H1 (cell line): Measurements from ENCODE around the gene VOPP1. TPM values are rescaled to one million over a fixed set of nuclear protein-coding genes. Genes with fewer than 3 reads are reported as not detected.

Experiments
- CTCF ChIA-PET: fragments of 300-600 bp; sonication (Branson Sonifier 250); formaldehyde crosslinking; loops from one replicate; lab custom pipeline; 2021; ENCODE audit not compliant: partially characterized antibody; lab: Charles Lee
- POLR2A ChIA-PET: fragments of 300-600 bp; sonication (Branson Sonifier 250); formaldehyde crosslinking; loops from one replicate; lab custom pipeline; 2021; ENCODE audit warnings: inconsistent platforms; ENCODE audit not compliant: partially characterized antibody; lab: Charles Lee
- DNase-seq, 2 experiments: peaks; one replicate each; pipeline versions ENCODE4 v3.0.0 to v3.0.0-alpha.2; 2010 to 2022; ENCODE audit warnings: low spot score in 2 of 2, low read depth in 1 of 2, mixed read lengths in 1 of 2
- FAIRE-seq: peaks from 2 replicates; lab custom pipeline; 2011; peaks lifted over from hg19 to GRCh38; lab: Jason Lieb, UNC
- H2AFZ ChIP-seq: 2 replicates; pipeline ENCODE4 v1.8.1; 2012; ENCODE audit warnings: low read length, inconsistent platforms
- H2AK5ac ChIP-seq: 2 replicates; pipeline ENCODE4 v1.6.1; 2013; ENCODE audit warnings: low read depth, low read length
- H2BK120ac ChIP-seq: replicated peaks from 2 replicates; pipeline ENCODE3; 2013; ENCODE audit warnings: low read depth, low read length, inconsistent platforms
- H2BK12ac ChIP-seq: 2 replicates; pipeline ENCODE4 v1.6.1; 2013; ENCODE audit warnings: low read depth, low read length
- H2BK15ac ChIP-seq: 2 replicates; pipeline ENCODE4 v1.6.1; 2013; ENCODE audit warnings: low read length
- H2BK20ac ChIP-seq: 2 replicates; pipeline ENCODE4 v1.6.1; 2013; ENCODE audit warnings: low read length
- H2BK5ac ChIP-seq: 2 replicates; pipeline ENCODE4 v1.6.1; 2013; ENCODE audit warnings: low read depth, low read length
- H3K14ac ChIP-seq: 2 replicates; pipeline ENCODE4 v1.6.1; 2013; ENCODE audit warnings: inconsistent platforms; ENCODE audit not compliant: insufficient read length
- H3K18ac ChIP-seq: 2 replicates; pipeline ENCODE4 v1.6.1; 2013; ENCODE audit warnings: low read length; ENCODE audit errors: extremely low read depth
- H3K23ac ChIP-seq: 2 replicates; pipeline ENCODE4 v1.6.1; 2013; ENCODE audit warnings: inconsistent platforms; ENCODE audit not compliant: insufficient read length
- H3K23me2 ChIP-seq: 2 replicates; pipeline ENCODE4 v1.6.1; 2013; ENCODE audit warnings: low read depth, low read length
- H3K27ac ChIP-seq: 2 replicates; pipeline ENCODE4 v1.6.1; 2011; ENCODE audit warnings: low read depth, low read length, inconsistent platforms
- H3K27me3 ChIP-seq, 4 experiments: replicated peaks in 1 of 4; 1 replicate in 1 of 4; 2 replicates in 3 of 4; pipeline versions ENCODE4 v1.6.1 to v1.8.1; 2011 to 2013; ENCODE audit warnings: low read length in 3 of 4, mild to moderate bottlenecking in 3 of 4, inconsistent platforms in 2 of 4, mixed read lengths in 2 of 4, moderate library complexity in 1 of 4; ENCODE audit not compliant: control insufficient read depth in 3 of 4, insufficient read depth in 3 of 4; ENCODE audit errors: extremely low read depth in 1 of 4
- H3K36me3 ChIP-seq, 4 experiments: 2 replicates each; pipeline versions ENCODE4 v1.6.1 to v1.8.1; 2011 to 2013; ENCODE audit warnings: mild to moderate bottlenecking in 4 of 4, low read length in 3 of 4, moderate library complexity in 2 of 4, control low read depth in 1 of 4, inconsistent platforms in 1 of 4; ENCODE audit not compliant: insufficient read depth in 4 of 4, control insufficient read depth in 2 of 4
- H3K4ac ChIP-seq: replicated peaks from 2 replicates; pipeline ENCODE3; 2013; ENCODE audit warnings: low read length, low read depth, mixed read lengths, inconsistent platforms; ENCODE audit not compliant: insufficient read length
- H3K4me1 ChIP-seq, 4 experiments: replicated peaks in 1 of 4; 1 replicate in 1 of 4; 2 replicates in 3 of 4; pipeline versions ENCODE4 v1.6.1 to v1.8.1; 2011 to 2013; ENCODE audit warnings: low read length in 3 of 4, inconsistent platforms in 2 of 4, mixed read lengths in 1 of 4; ENCODE audit not compliant: insufficient read depth in 4 of 4, control insufficient read depth in 3 of 4
- H3K4me2 ChIP-seq, 2 experiments: 2 replicates each; pipeline versions ENCODE4 v1.6.1 to v1.8.1; 2011 to 2013; ENCODE audit warnings: low read depth in 2 of 2, low read length in 2 of 2, control low read depth in 1 of 2, inconsistent platforms in 1 of 2, mild to moderate bottlenecking in 1 of 2; ENCODE audit not compliant: insufficient read depth in 1 of 2
- H3K4me3 ChIP-seq, 4 experiments: fragments of 200-600, 300-600 bp in 1 of 4; sonication (generic), shearing (Covaris generic), sonication (Bioruptor Twin) in 1 of 4; 2 replicates each; pipeline versions ENCODE4 v1.5.1 to v1.8.1; 2011 to 2016; ENCODE audit warnings: low read length in 4 of 4, low read depth in 3 of 4, control low read depth in 2 of 4, inconsistent platforms in 2 of 4, mild to moderate bottlenecking in 2 of 4, mixed read lengths in 1 of 4, moderate library complexity in 1 of 4; ENCODE audit not compliant: insufficient read depth in 2 of 4; ENCODE audit errors: extremely low read depth in 1 of 4
- H3K56ac ChIP-seq: replicated peaks from 2 replicates; pipeline ENCODE3; 2013; ENCODE audit warnings: low read depth, mild to moderate bottlenecking, mixed read lengths, low read length, inconsistent platforms; ENCODE audit not compliant: insufficient read length
- H3K79me1 ChIP-seq: 2 replicates; pipeline ENCODE4 v1.6.1; 2013; ENCODE audit warnings: low read depth, low read length, control low read depth
- H3K79me2 ChIP-seq, 2 experiments: 2 replicates each; pipeline versions ENCODE4 v1.6.1 to v1.8.1; 2012 to 2013; ENCODE audit warnings: low read length in 2 of 2, mild to moderate bottlenecking in 2 of 2, inconsistent platforms in 1 of 2; ENCODE audit not compliant: insufficient read depth in 2 of 2, control insufficient read depth in 1 of 2
- H3K9ac ChIP-seq, 4 experiments: replicated peaks in 1 of 4; 1 replicate in 1 of 4; 2 replicates in 3 of 4; pipeline versions ENCODE4 v1.6.1 to v1.8.1; 2011 to 2013; ENCODE audit warnings: low read depth in 3 of 4, low read length in 3 of 4, control low read depth in 2 of 4, mild to moderate bottlenecking in 2 of 4, moderate library complexity in 2 of 4, inconsistent platforms in 1 of 4; ENCODE audit errors: extremely low read depth in 1 of 4
- H3K9me3 ChIP-seq, 2 experiments: 2 replicates each; pipeline versions ENCODE4 v1.6.1 to v1.8.1; 2012 to 2013; ENCODE audit warnings: mild to moderate bottlenecking in 2 of 2, moderate library complexity in 2 of 2, control low read depth in 1 of 2, inconsistent platforms in 1 of 2, low read depth in 1 of 2, low read length in 1 of 2, mixed read lengths in 1 of 2; ENCODE audit not compliant: insufficient read depth in 2 of 2
- H4K20me1 ChIP-seq, 2 experiments: replicated peaks in 1 of 2; 2 replicates each; pipeline versions ENCODE3 to v1.8.1; 2011 to 2013; ENCODE audit warnings: inconsistent platforms in 2 of 2, low read length in 2 of 2, mild to moderate bottlenecking in 1 of 2; ENCODE audit not compliant: insufficient read depth in 2 of 2, control insufficient read depth in 1 of 2
- H4K5ac ChIP-seq: 2 replicates; pipeline ENCODE4 v1.6.1; 2013; ENCODE audit warnings: low read length, low read depth, mixed read lengths, inconsistent platforms; ENCODE audit not compliant: insufficient read length
- H4K8ac ChIP-seq: 2 replicates; pipeline ENCODE4 v1.8.0; 2013; ENCODE audit warnings: mild to moderate bottlenecking, moderate library complexity, low read length, inconsistent platforms; ENCODE audit not compliant: insufficient read depth; ENCODE audit errors: extremely low read depth
- H4K91ac ChIP-seq: replicated peaks from 2 replicates; pipeline ENCODE3; 2013; ENCODE audit warnings: low read length, mixed read lengths, inconsistent platforms; ENCODE audit not compliant: insufficient read length
- HDAC2 ChIP-seq, 2 experiments: fragments of 300-600 bp in 1 of 2; sonication (generic) in 1 of 2; IDR thresholded peaks; 2 replicates each; pipeline ENCODE4 v1.6.1; 2011 to 2012; ENCODE audit warnings: low read depth in 2 of 2, low read length in 2 of 2, mild to moderate bottlenecking in 2 of 2, moderate library complexity in 2 of 2, borderline replicate concordance in 1 of 2, inconsistent platforms in 1 of 2
- KDM1A ChIP-seq: fragments of 200-600, 300-600 bp; sonication (generic); IDR thresholded peaks from 2 replicates; pipeline ENCODE4 v1.7.1; 2016; ENCODE audit warnings: mild to moderate bottlenecking, low read length, borderline replicate concordance
- NRF1 ChIP-seq: IDR thresholded peaks from 2 replicates; pipeline ENCODE4 v1.6.1; 2011; ENCODE audit warnings: mild to moderate bottlenecking, low read depth, low read length, improper control_type of control experiment
- PHF8 ChIP-seq: fragments of 200-600 bp; sonication (generic); conservative IDR thresholded peaks from 2 replicates; pipeline ENCODE4 v1.7.1; 2012; ENCODE audit warnings: low read depth, mild to moderate bottlenecking, inconsistent platforms, low read length, moderate library complexity
- POU5F1 ChIP-seq: IDR thresholded peaks from 2 replicates; pipeline ENCODE4 v1.6.1; 2011; ENCODE audit warnings: low read depth, mild to moderate bottlenecking, low read length, moderate library complexity
- RXRA ChIP-seq: IDR thresholded peaks from 2 replicates; pipeline ENCODE4 v1.6.1; 2011; ENCODE audit warnings: low read depth, mild to moderate bottlenecking, low read length, moderate library complexity; ENCODE audit not compliant: insufficient read depth
- SIRT6 ChIP-seq: IDR thresholded peaks from one replicate; pipeline ENCODE4 v1.7.1; 2012; ENCODE audit warnings: low read length, inconsistent platforms
- SP1 ChIP-seq: IDR thresholded peaks from 2 replicates; pipeline ENCODE4 v1.6.1; 2011; ENCODE audit warnings: low read depth, low read length
- SUZ12 ChIP-seq: fragments of 200-600 bp; sonication (generic); IDR thresholded peaks from 2 replicates; pipeline ENCODE4 v1.6.1; 2012; ENCODE audit warnings: mild to moderate bottlenecking, inconsistent platforms, low read length, moderate library complexity, mixed read lengths
- TCF12 ChIP-seq: IDR thresholded peaks from 2 replicates; pipeline ENCODE4 v1.6.1; 2011; ENCODE audit warnings: low read depth, mild to moderate bottlenecking, low read length
- WGBS, 2 experiments: shearing (Covaris generic) in 1 of 2; methylation state at CpG; one replicate each; pipeline versions ENCODE4 v1.1.6 to v1.1.7; 2013 to 2015; ENCODE audit warnings: low lambda C conversion rate in 2 of 2, mixed read lengths in 2 of 2, inconsistent platforms in 1 of 2, low coverage in 1 of 2, missing lambda C conversion rate in 1 of 2; ENCODE audit not compliant: insufficient replicate concordance in 2 of 2, insufficient coverage in 1 of 2, insufficient read length in 1 of 2; ENCODE audit errors: extremely low coverage in 1 of 2, missing lambda C conversion rate in 1 of 2; 5-methylcytosine and 5-hydroxymethylcytosine counted together
- polyA plus RNA-seq, 7 experiments: library from polyadenylated mRNA; depleted of rRNA in 3 of 7; stranded (reverse) in 5 of 7; unstranded in 2 of 7; fragments of >200 nt in 5 of 7; fragments of 200-250 nt in 2 of 7; gene quantifications; 1 replicate in 5 of 7; 2 replicates in 1 of 7; 4 replicates in 1 of 7; pipeline versions ENCODE4 v1.2.1 to v1.2.3, GENCODE V29; 2011 to 2013; ENCODE audit warnings: missing spikeins in 2 of 7, mixed read lengths in 2 of 7
- total RNA-seq: library from RNA; stranded (reverse); fragmentation: NEBNext Ultra II Directional; extraction: Animal tissue kit (Norgen Biotek cat#: 25700); gene quantifications from 2 replicates; pipeline ENCODE4 v1.2.1, GENCODE V29; 2021
- TF ChIP-seq, protein P1 (sequence below): IDR thresholded peaks from 2 replicates; pipeline ENCODE4 v1.6.1; 2012; ENCODE audit warnings: inconsistent platforms
- TF ChIP-seq, protein P2 (sequence below), 3 experiments: IDR thresholded peaks; 1 replicate in 2 of 3; 2 replicates in 1 of 3; pipeline versions ENCODE4 v1.5.1 to v1.6.1; 2011; ENCODE audit warnings: low read length in 3 of 3, mild to moderate bottlenecking in 3 of 3, inconsistent platforms in 2 of 3, low read depth in 1 of 3, moderate library complexity in 1 of 3; ENCODE audit not compliant: insufficient read depth in 1 of 3; ENCODE audit errors: control extremely low read depth in 1 of 3

The VOPP1 gene
- total and polyA plus RNA-seq, 2 of the 8 experiments (the other 6 are each of a cell fraction or from before 2014, with no cell fraction given) = 44.7 to 83.0 TPM

DNA sequence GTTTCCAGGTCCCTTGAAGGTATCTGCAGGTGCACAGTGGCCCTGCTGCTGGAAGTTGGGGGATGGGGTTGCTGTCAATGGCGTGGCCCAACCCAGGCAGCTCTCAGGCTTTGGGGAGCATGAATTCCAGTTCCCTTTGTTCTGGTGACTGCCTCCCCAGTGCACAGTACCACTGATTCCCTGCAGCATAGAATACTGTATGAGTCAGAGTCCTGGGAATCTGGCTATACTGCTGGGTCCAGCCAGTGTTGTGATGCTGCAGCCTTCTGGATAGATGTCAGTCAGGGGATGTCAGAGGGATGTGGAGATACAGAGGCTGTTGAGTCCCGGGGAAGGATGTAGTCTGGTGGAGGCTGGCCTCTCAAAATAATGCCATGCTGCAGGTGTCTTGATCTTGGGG, 107.9 kb downstream of the VOPP1 start:
- H2BK5ac ChIP-seq = no peak overlapping the region
- no peak overlapping the region for H3K56ac ChIP-seq
- H3K27ac ChIP-seq = no peak overlapping the region
- H4K20me1 ChIP-seq = no peaks in the 10 kb centered on the region
- peaks cover 34 to 48% of the 10 kb centered on the region in 2 experiments for H3K9me3 ChIP-seq
- no peak overlapping the region for H2BK20ac ChIP-seq
- no peak overlapping the region for H2BK15ac ChIP-seq
- no peak overlapping the region for H2BK12ac ChIP-seq
- FAIRE-seq = no peak
- H3K79me1 ChIP-seq = no peaks in the 10 kb centered on the region
- no peak overlapping the region for H2AFZ ChIP-seq
- no peak overlapping the region for H2AK5ac ChIP-seq
- no peak overlapping the region for H3K23ac ChIP-seq
- H3K4ac ChIP-seq = no peak overlapping the region
- H4K8ac ChIP-seq = no peak overlapping the region
- no peak overlapping the region for H3K4me2 ChIP-seq
- no peaks in the 10 kb centered on the region for H3K4me1 ChIP-seq
- WGBS, 2 experiments = 100% methylated on average over 2 of the region's 2 CpGs; no CpG with 5 or more reads in 1 of the 2 experiments
- no peaks in the 10 kb centered on the region for H3K79me2 ChIP-seq
- no peaks in the 10 kb centered on the region for H3K23me2 ChIP-seq
- ChIA-PET POLR2A (interaction anchor here (1.4 kb wide), 1 partner anchor 9 kb away, joined by 4 read pairs; no protein-coding TSS in a partner anchor), CTCF (no interaction called here)
- H4K91ac ChIP-seq = no peak overlapping the region
- no peak overlapping the region for H3K18ac ChIP-seq
- no peak overlapping the region for H3K9ac ChIP-seq
- H4K5ac ChIP-seq = no peak overlapping the region
- no peaks in the 10 kb centered on the region for H3K27me3 ChIP-seq
- H3K14ac ChIP-seq = no peak overlapping the region
- DNase-seq = no peak
- H2BK120ac ChIP-seq = no peak overlapping the region
- no peak overlapping the region for H3K4me3 ChIP-seq
- H3K36me3 ChIP-seq = peaks cover 0 to 44% (median 3%) of the 10 kb centered on the region in 4 experiments; a peak in 3 of 8 replicates
- no peak for TF ChIP-seq POU5F1
- TF ChIP-seq, protein P1, sequence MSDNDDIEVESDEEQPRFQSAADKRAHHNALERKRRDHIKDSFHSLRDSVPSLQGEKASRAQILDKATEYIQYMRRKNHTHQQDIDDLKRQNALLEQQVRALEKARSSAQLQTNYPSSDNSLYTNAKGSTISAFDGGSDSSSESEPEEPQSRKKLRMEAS = no peak
- no peak for TF ChIP-seq SP1
- TF ChIP-seq NRF1 = no peak
- TF ChIP-seq RXRA = no peak
- no peak for TF ChIP-seq KDM1A
- TF ChIP-seq TCF12 = no peak
- no peak for TF ChIP-seq SIRT6
- no peak for TF ChIP-seq HDAC2 (IDR thresholded peaks at IDR 0.05; ENCODE audit: borderline replicate concordance in 1 of 2, low read depth in 2 of 2, low read length in 2 of 2)
- TF ChIP-seq, protein P2, sequence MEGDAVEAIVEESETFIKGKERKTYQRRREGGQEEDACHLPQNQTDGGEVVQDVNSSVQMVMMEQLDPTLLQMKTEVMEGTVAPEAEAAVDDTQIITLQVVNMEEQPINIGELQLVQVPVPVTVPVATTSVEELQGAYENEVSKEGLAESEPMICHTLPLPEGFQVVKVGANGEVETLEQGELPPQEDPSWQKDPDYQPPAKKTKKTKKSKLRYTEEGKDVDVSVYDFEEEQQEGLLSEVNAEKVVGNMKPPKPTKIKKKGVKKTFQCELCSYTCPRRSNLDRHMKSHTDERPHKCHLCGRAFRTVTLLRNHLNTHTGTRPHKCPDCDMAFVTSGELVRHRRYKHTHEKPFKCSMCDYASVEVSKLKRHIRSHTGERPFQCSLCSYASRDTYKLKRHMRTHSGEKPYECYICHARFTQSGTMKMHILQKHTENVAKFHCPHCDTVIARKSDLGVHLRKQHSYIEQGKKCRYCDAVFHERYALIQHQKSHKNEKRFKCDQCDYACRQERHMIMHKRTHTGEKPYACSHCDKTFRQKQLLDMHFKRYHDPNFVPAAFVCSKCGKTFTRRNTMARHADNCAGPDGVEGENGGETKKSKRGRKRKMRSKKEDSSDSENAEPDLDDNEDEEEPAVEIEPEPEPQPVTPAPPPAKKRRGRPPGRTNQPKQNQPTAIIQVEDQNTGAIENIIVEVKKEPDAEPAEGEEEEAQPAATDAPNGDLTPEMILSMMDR (IDR thresholded peaks at IDR 0.05; ENCODE audit: control extremely low read depth in 1 of 3, insufficient read depth in 1 of 3, low read depth in 1 of 3, low read length in 3 of 3) = no peak
- no peak for TF ChIP-seq PHF8
- no peak for TF ChIP-seq SUZ12
